GM23248 (cell line): ENCODE data around the gene DOCK10. TPM values are rescaled to one million over a fixed set of nuclear protein-coding genes. Genes with fewer than 3 reads are reported as not detected.
A peak's percentile ranks its signal among the peaks of the same experiment; 100 is the strongest.

Source experiments
- DNase-seq: peaks from one replicate; pipeline ENCODE4 v3.0.0-alpha.2; 2015
- H2AFZ ChIP-seq: fragments of 200-600 bp; sonication (generic); 2 replicates; pipeline ENCODE4 v1.6.1; 2016; ENCODE audit warnings: antibody characterized with exemption
- H3F3A ChIP-seq: fragments of 200-600 bp; sonication (generic); 2 replicates; pipeline ENCODE4 v1.6.1; 2016; ENCODE audit warnings: mild to moderate bottlenecking, antibody characterized with exemption, mixed run types; ENCODE audit not compliant: insufficient read depth
- H3K27ac ChIP-seq: fragments of 200-600 bp; sonication (generic); 2 replicates; pipeline ENCODE4 v1.5.1; 2016; ENCODE audit warnings: mild to moderate bottlenecking
- H3K27me3 ChIP-seq: fragments of 200-600 bp; sonication (generic); replicated peaks from 2 replicates; pipeline ENCODE4 v1.6.1; 2016; ENCODE audit warnings: mild to moderate bottlenecking; ENCODE audit not compliant: insufficient read depth
- H3K36me3 ChIP-seq: fragments of 200-600 bp; sonication (generic); 2 replicates; pipeline ENCODE4 v1.6.1; 2016; ENCODE audit warnings: low read depth, mild to moderate bottlenecking
- H3K4me1 ChIP-seq: fragments of 200-600 bp; sonication (generic); 2 replicates; pipeline ENCODE4 v1.6.1; 2016; ENCODE audit warnings: mild to moderate bottlenecking; ENCODE audit not compliant: insufficient read depth
- H3K4me2 ChIP-seq: fragments of 200-600 bp; sonication (generic); one replicate; pipeline ENCODE4 v1.6.1; 2016; ENCODE audit warnings: mild to moderate bottlenecking; ENCODE audit not compliant: unreplicated experiment
- H3K4me3 ChIP-seq: fragments of 200-600 bp; sonication (generic); 2 replicates; pipeline ENCODE4 v1.5.1; 2016; ENCODE audit warnings: mild to moderate bottlenecking
- H3K79me2 ChIP-seq: fragments of 200-600 bp; sonication (generic); 2 replicates; pipeline ENCODE4 v1.6.1; 2016; ENCODE audit warnings: mild to moderate bottlenecking; ENCODE audit not compliant: insufficient read depth
- H3K9ac ChIP-seq: fragments of 200-600 bp; sonication (generic); 2 replicates; pipeline ENCODE4 v1.6.1; 2016; ENCODE audit warnings: mild to moderate bottlenecking
- H3K9me2 ChIP-seq: fragments of 200-600 bp; sonication (generic); 2 replicates; pipeline ENCODE4 v1.6.1; 2016; ENCODE audit warnings: mixed run types, mild to moderate bottlenecking, moderate library complexity; ENCODE audit not compliant: insufficient read depth
- H3K9me3 ChIP-seq: fragments of 200-600 bp; sonication (generic); one replicate; pipeline ENCODE4 v1.6.1; 2017; ENCODE audit warnings: low read depth
- H4K20me1 ChIP-seq: fragments of 200-600 bp; sonication (generic); 2 replicates; pipeline ENCODE4 v1.6.0; 2016; ENCODE audit not compliant: insufficient read depth
- EZH2 ChIP-seq: fragments of 200-600 bp; sonication (generic); IDR thresholded peaks from 2 replicates; pipeline ENCODE4 v1.6.1; 2018; ENCODE audit warnings: antibody characterized with exemption, mild to moderate bottlenecking; ENCODE audit not compliant: insufficient read depth, poor library complexity, severe bottlenecking
- EZH2phosphoT487 ChIP-seq: fragments of 200-600 bp; sonication (generic); IDR thresholded peaks from 2 replicates; pipeline ENCODE4 v1.6.1; 2018; ENCODE audit warnings: antibody characterized with exemption, moderate library complexity, mild to moderate bottlenecking, low read depth; ENCODE audit not compliant: insufficient read depth
- WGBS, 2 experiments: methylation state at CpG; one replicate each; pipeline ENCODE4 v1.1.6; 2015 to 2017; ENCODE audit warnings: low lambda C conversion rate in 2 of 2, low coverage in 1 of 2; ENCODE audit errors: missing lambda C conversion rate in 2 of 2; 5-methylcytosine and 5-hydroxymethylcytosine counted together
- in situ Hi-C: fragments of 300-500 bp; cut with MboI; formaldehyde crosslinking; loops from 2 replicates; pipeline ENCODE4 v1.15.0; 2020
- polyA plus RNA-seq: library from polyadenylated mRNA; unstranded; fragments of >200 nt; fragmentation: Nextera tagmentation; extraction: Ambion mirVana; gene quantifications from 2 replicates; pipeline ENCODE4 v1.2.1, GENCODE V29; 2016
- total RNA-seq: library from RNA; depleted of rRNA; stranded (reverse); fragments of >200 nt; shearing (Covaris generic); gene quantifications from 2 replicates; pipeline ENCODE4 v1.2.3, GENCODE V29; 2014

DOCK10 gene
- total and polyA plus RNA-seq, 2 experiments from 2014 or later: 8.5 to 19.2 TPM

DNA sequence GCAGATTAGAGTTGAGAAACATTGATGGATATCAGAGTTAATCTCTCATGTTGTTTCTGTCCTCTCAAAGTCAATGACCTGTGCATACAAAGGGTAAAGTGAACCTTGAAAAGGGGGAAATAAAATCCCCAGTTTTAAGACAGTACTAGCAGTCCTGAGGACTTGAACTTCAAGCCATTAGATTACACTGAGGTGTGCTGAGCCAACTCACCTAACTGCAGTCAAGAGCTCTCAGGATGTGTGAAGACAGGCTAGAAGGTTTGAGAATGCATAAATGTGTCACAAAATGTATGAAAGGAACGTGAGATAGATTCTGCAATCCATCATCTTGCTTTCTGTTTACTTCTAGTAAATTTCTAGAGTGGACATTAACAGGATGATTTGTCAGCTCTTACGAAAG, 35.5 kb downstream of the DOCK10 start:
- 98 to 99% methylated on average over 2 of the region's 2 CpGs for WGBS, 2 experiments
- H3K36me3 ChIP-seq: no peaks in the 10 kb centered on the region
- H3K4me2 ChIP-seq: no peak overlapping the region
- H3K79me2 ChIP-seq: peaks cover 95% of the 10 kb centered on the region
- DNase-seq: no peak
- H3K27me3 ChIP-seq: no peaks in the 10 kb centered on the region
- H2AFZ ChIP-seq: no peak overlapping the region
- H3F3A ChIP-seq: peaks cover 24% of the 10 kb centered on the region
- H3K9me3 ChIP-seq: no peaks in the 10 kb centered on the region
- no peak overlapping the region for H3K4me3 ChIP-seq
- no peaks in the 10 kb centered on the region for H3K9me2 ChIP-seq
- H3K4me1 ChIP-seq: peaks cover 33% of the 10 kb centered on the region
- no peaks in the 10 kb centered on the region for H4K20me1 ChIP-seq
- TF ChIP-seq EZH2phosphoT487 (no peak), EZH2 (no peak)
- H3K27ac ChIP-seq: no peak overlapping the region
- in situ Hi-C loops: loop anchor here (10.0 kb wide), 1 partner anchor 102 kb away; no protein-coding TSS in a partner anchor
- no peak overlapping the region for H3K9ac ChIP-seq

DNA sequence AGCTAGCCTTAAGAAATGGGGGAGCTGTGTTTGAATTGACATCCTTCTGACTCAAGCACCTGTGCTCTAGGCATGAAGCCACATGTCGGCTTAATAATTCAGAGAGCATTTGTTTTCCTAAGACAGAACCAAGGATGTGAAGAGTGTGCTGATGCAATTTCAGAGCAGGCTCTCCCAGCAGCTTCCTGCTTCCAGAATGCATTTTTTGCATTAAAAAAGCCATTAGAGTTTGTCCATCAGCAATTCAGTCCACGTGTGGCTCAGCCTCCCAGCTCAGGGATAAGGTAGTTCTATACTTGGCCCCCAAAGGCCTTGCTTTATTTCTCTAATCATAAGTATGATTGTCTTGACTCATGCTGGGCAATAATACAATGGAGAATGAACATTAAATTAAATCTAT, 37.7 kb downstream of the DOCK10 start:
- in situ Hi-C loops: loop anchor here (10.0 kb wide), 1 partner anchor 100 kb away; no protein-coding TSS in a partner anchor
- no peak overlapping the region for H3K9ac ChIP-seq
- H4K20me1 ChIP-seq: no peaks in the 10 kb centered on the region
- H3K36me3 ChIP-seq: no peaks in the 10 kb centered on the region
- H3K79me2 ChIP-seq: peaks cover 100% of the 10 kb centered on the region
- H3K4me2 ChIP-seq: no peak overlapping the region
- no peaks in the 10 kb centered on the region for H3K27me3 ChIP-seq
- 0 out of 2 replicates have a peak overlapping the region, but pooled peaks have one; percentile 8 for H3K27ac ChIP-seq
- H3K4me1 ChIP-seq: peaks cover 18% of the 10 kb centered on the region
- H3K9me3 ChIP-seq: no peaks in the 10 kb centered on the region
- H3K4me3 ChIP-seq: no peak overlapping the region
- peak overlapping the region; percentile 36 for H2AFZ ChIP-seq
- H3K9me2 ChIP-seq: no peaks in the 10 kb centered on the region
- DNase-seq: peak; percentile 25
- 90 to 95% methylated on average over 2 of the region's 2 CpGs for WGBS, 2 experiments
- TF ChIP-seq EZH2 (no peak), EZH2phosphoT487 (no peak)
- peaks cover 6% of the 10 kb centered on the region; the same call in 1 of the 2 replicates for H3F3A ChIP-seq

DNA sequence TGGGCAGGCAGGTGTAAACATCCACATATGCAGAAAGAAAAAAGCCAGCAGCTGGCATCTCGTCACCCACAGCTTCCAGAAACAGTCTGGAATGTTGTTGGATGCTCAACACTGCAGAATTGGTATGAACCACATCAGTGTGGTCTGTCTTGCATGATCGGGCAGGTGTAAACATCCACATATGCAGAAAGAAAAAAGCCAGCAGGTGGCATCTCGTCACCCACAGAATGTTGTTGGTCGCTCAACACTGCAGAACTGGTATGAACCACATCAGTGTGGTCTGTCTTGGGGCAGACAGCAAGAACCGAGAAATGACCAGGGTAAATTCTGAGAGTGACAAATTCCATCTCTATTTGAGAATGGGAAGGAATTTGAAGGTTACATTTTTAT, 39.6 kb downstream of the DOCK10 start:
- no peak for DNase-seq
- H3K4me3 ChIP-seq: no peak overlapping the region
- H3F3A ChIP-seq: peaks cover 11% of the 10 kb centered on the region; the same call in 1 of the 2 replicates
- H3K36me3 ChIP-seq: no peaks in the 10 kb centered on the region
- TF ChIP-seq EZH2phosphoT487: no peak
- TF ChIP-seq EZH2: no peak
- H3K27me3 ChIP-seq: no peaks in the 10 kb centered on the region
- H3K9me2 ChIP-seq: no peaks in the 10 kb centered on the region
- no peak overlapping the region for H3K4me2 ChIP-seq
- H3K4me1 ChIP-seq: peaks cover 29% of the 10 kb centered on the region
- WGBS, 2 experiments: 94 to 98% methylated on average over 5 of the region's 5 CpGs
- no peaks in the 10 kb centered on the region for H4K20me1 ChIP-seq
- peaks cover 100% of the 10 kb centered on the region for H3K79me2 ChIP-seq
- in situ Hi-C loops: loop anchor here (10.0 kb wide), 1 partner anchor 98 kb away; no protein-coding TSS in a partner anchor
- H3K9me3 ChIP-seq: no peaks in the 10 kb centered on the region
- H2AFZ ChIP-seq: no peak overlapping the region
- no peak overlapping the region for H3K27ac ChIP-seq
- no peak overlapping the region for H3K9ac ChIP-seq

DNA sequence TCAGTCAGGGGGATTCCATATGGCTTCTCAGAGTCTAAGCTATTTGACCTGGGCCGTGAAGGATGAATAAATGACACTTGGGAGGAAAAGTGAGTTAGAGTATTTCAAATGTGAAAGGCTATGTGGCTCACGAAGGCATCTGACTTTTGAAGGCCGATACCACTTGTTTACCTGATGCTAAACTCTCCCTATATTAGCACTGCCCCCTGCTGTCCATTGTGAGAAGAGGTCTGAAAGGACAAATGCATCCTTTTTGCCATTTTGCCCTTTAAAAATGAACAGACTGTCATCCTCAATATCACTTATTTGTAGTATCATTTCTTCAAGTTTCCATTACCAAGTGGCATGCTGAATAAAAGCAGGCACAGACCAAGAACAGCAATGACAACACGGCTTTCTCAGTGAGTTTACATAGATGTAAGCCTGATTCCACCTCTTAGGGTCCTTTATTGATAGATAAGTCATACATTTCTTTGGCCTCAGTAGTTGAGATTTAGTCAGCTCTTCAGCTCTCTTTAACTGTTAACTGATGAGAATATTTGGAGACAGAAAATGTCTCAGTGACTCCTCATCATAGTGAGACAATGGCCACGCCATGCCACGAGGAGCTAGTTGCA, 40.1 kb downstream of the DOCK10 start:
- Histone ChIP-seq H3K9me2 (no peaks in the 10 kb centered on the region), H3F3A (peaks cover 14% of the 10 kb centered on the region; the same call in 1 of the 2 replicates), H3K9ac (no peak overlapping the region), H3K4me3 (no peak overlapping the region), H2AFZ (no peak overlapping the region), H3K4me1 (peaks cover 34% of the 10 kb centered on the region), H3K9me3 (no peaks in the 10 kb centered on the region), H4K20me1 (no peaks in the 10 kb centered on the region), H3K79me2 (peaks cover 100% of the 10 kb centered on the region), H3K4me2 (peak overlapping the region; percentile 26), H3K27me3 (no peaks in the 10 kb centered on the region), H3K36me3 (no peaks in the 10 kb centered on the region), H3K27ac (no peak overlapping the region)
- WGBS, 2 experiments: 48 to 50% methylated on average over 6 of the region's 6 CpGs
- TF ChIP-seq EZH2: no peak
- no peak for TF ChIP-seq EZH2phosphoT487
- DNase-seq: peak; percentile 84
- in situ Hi-C loops: loop anchor here (10.0 kb wide), 1 partner anchor 97 kb away; no protein-coding TSS in a partner anchor
